ENCODE data around the gene DRICH1. TPM values are rescaled to one million over a fixed set of nuclear protein-coding genes. Genes with fewer than 3 reads are reported as not detected.
"Not testable (repeated sequence)": the region's sequence is repeated elsewhere in the genome, so short reads cannot be mapped to it uniquely, and the experiment has no call there.

Gene DRICH1
- total RNA-seq, 1 donor, result 0.36 TPM

DNA sequence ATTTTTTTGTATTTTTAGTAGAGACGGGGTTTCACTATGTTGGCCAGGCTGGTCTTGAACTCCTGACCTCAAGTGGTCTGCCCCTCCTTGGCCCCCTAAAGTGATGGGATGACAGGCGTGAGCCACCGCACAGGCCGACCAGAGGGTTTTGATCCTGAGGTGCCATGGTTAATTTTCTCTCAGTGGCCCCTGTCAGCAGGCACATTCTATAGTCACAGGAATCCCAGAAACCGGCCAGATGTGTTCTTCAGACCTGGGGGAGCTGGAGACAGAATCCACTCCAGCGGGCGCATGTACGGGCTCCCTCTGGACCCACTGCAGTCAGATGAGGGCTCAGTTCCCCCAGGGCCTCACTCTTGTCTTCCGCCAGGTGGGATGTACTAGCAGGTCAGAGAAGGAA is 69.0 kb downstream of the DRICH1 start:
- H3K4me3 ChIP-seq (ENCODE audit: insufficient read depth, low read length), result no peak overlapping the region
- no peaks in the 10 kb centered on the region for H3K36me3 ChIP-seq (ENCODE audit: insufficient read depth, low read length)
- DNase-seq (ENCODE audit: insufficient read length, low spot score, missing footprints), result peak; percentile 87
- no peaks in the 10 kb centered on the region for H3K79me2 ChIP-seq (ENCODE audit: insufficient read depth, low read length)
- TF ChIP-seq, protein P1, sequence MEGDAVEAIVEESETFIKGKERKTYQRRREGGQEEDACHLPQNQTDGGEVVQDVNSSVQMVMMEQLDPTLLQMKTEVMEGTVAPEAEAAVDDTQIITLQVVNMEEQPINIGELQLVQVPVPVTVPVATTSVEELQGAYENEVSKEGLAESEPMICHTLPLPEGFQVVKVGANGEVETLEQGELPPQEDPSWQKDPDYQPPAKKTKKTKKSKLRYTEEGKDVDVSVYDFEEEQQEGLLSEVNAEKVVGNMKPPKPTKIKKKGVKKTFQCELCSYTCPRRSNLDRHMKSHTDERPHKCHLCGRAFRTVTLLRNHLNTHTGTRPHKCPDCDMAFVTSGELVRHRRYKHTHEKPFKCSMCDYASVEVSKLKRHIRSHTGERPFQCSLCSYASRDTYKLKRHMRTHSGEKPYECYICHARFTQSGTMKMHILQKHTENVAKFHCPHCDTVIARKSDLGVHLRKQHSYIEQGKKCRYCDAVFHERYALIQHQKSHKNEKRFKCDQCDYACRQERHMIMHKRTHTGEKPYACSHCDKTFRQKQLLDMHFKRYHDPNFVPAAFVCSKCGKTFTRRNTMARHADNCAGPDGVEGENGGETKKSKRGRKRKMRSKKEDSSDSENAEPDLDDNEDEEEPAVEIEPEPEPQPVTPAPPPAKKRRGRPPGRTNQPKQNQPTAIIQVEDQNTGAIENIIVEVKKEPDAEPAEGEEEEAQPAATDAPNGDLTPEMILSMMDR (IDR thresholded peaks at IDR 0.05; ENCODE audit: extremely low read depth, low read depth, low read length), result no peak
- H3K4me2 ChIP-seq (ENCODE audit: insufficient read depth, low read length), result no peak overlapping the region
- H3K9me3 ChIP-seq (ENCODE audit: low read depth, low read length), result no peaks in the 10 kb centered on the region
- no peak overlapping the region for H2AFZ ChIP-seq (ENCODE audit: low read length)
- no peaks in the 10 kb centered on the region for H3K4me1 ChIP-seq (ENCODE audit: insufficient read depth, low read length)
- no peaks in the 10 kb centered on the region for H4K20me1 ChIP-seq (ENCODE audit: insufficient read depth, low read length)
- no peak overlapping the region for H3K27ac ChIP-seq (ENCODE audit: low read depth, low read length)
- H3K27me3 ChIP-seq (ENCODE audit: insufficient read depth, low read length), result peaks cover 21% of the 10 kb centered on the region

DNA sequence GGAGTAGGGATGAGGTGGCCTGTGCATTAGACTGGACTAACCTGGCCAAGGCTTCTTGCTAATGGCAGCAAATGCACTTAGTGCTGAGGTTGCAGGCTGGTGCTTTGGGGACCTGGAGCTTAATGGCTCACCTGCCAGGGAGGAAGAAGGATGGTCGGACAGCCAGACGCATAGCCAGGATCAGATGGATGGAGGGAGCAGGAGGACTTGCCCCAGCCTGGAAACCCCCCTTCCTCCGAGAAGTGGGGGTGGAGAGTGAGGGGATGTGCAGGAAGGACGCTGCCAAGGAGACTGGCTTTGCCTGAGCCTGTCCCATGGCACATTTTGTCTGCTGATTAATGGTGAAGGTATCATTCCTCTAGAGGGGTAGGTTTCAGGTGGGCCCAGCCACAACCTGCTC is 69.9 kb downstream of the DRICH1 start:
- Histone ChIP-seq H3K27ac (ENCODE audit: low read depth, low read length) (no peak overlapping the region), H3K36me3 (ENCODE audit: insufficient read depth, low read length) (no peaks in the 10 kb centered on the region), H3K79me2 (ENCODE audit: insufficient read depth, low read length) (no peaks in the 10 kb centered on the region), H2AFZ (ENCODE audit: low read length) (no peak overlapping the region), H3K4me1 (ENCODE audit: insufficient read depth, low read length) (no peaks in the 10 kb centered on the region), H3K9me3 (ENCODE audit: low read depth, low read length) (no peaks in the 10 kb centered on the region), H4K20me1 (ENCODE audit: insufficient read depth, low read length) (no peaks in the 10 kb centered on the region), H3K27me3 (ENCODE audit: insufficient read depth, low read length) (peaks cover 19% of the 10 kb centered on the region), H3K4me3 (ENCODE audit: insufficient read depth, low read length) (no peak overlapping the region), H3K4me2 (ENCODE audit: insufficient read depth, low read length) (no peak overlapping the region)
- TF ChIP-seq, protein P1 (IDR thresholded peaks at IDR 0.05; ENCODE audit: extremely low read depth, low read depth, low read length), result no peak
- DNase-seq (ENCODE audit: insufficient read length, low spot score, missing footprints), result no peak

- not testable (repeated sequence) for H4K20me1 ChIP-seq (ENCODE audit: insufficient read depth, low read length); H3K4me3 ChIP-seq (ENCODE audit: insufficient read depth, low read length); H3K9me3 ChIP-seq (ENCODE audit: low read depth, low read length); H3K4me2 ChIP-seq (ENCODE audit: insufficient read depth, low read length); H3K27ac ChIP-seq (ENCODE audit: low read depth, low read length); H2AFZ ChIP-seq (ENCODE audit: low read length); H3K79me2 ChIP-seq (ENCODE audit: insufficient read depth, low read length); H3K36me3 ChIP-seq (ENCODE audit: insufficient read depth, low read length); H3K4me1 ChIP-seq (ENCODE audit: insufficient read depth, low read length)
- peak; percentile 21 for DNase-seq (ENCODE audit: insufficient read length, low spot score, missing footprints)
- peaks cover 12% of the 10 kb centered on the region for H3K27me3 ChIP-seq (ENCODE audit: insufficient read depth, low read length)
Measured at GRCh38 chr22:23561025-23561510, 71.1 kb downstream of the DRICH1 start.

GRCh38 chr22:23560215-23560614 is 71.9 kb downstream of the DRICH1 start:
- H3K27me3 ChIP-seq (ENCODE audit: insufficient read depth, low read length); DNase-seq (ENCODE audit: insufficient read length, low spot score, missing footprints); H3K36me3 ChIP-seq (ENCODE audit: insufficient read depth, low read length); H3K4me3 ChIP-seq (ENCODE audit: insufficient read depth, low read length); H3K9me3 ChIP-seq (ENCODE audit: low read depth, low read length); H3K79me2 ChIP-seq (ENCODE audit: insufficient read depth, low read length); H3K4me2 ChIP-seq (ENCODE audit: insufficient read depth, low read length); H3K27ac ChIP-seq (ENCODE audit: low read depth, low read length); H2AFZ ChIP-seq (ENCODE audit: low read length); H4K20me1 ChIP-seq (ENCODE audit: insufficient read depth, low read length); H3K4me1 ChIP-seq (ENCODE audit: insufficient read depth, low read length): not testable (repeated sequence)

Small RNA genes within 50 kb of the gene (small RNA-seq; reads per million reads assigned to genes)
- gene AP000346.3, result not detected

Other genes starting within 250 kb of the DRICH1 start
- gene IGLL1, start 52.0 kb downstream of the DRICH1 start, total RNA-seq, result not detected in 2 replicates
- not detected in 2 replicates for gene RGL4, start 58.7 kb upstream of the DRICH1 start, total RNA-seq
- 6.5 and 7.4 TPM in 2 replicates for gene ZNF70, start 118.8 kb upstream of the DRICH1 start, total RNA-seq
- gene VPREB3, start 122.1 kb upstream of the DRICH1 start, total RNA-seq, result not detected in 2 replicates
- gene C22orf15, start 130.7 kb upstream of the DRICH1 start, total RNA-seq, result 0.72 and 0.88 TPM in 2 replicates
- 0.88 and 1.1 TPM in 2 replicates for gene CHCHD10, start 135.7 kb upstream of the DRICH1 start, total RNA-seq
- 23.5 and 41.3 TPM in 2 replicates for gene MMP11, start 140.5 kb upstream of the DRICH1 start, total RNA-seq
- gene SMARCB1, start 154.6 kb upstream of the DRICH1 start, total RNA-seq, result 49.2 and 51.3 TPM in 2 replicates
- 0.36 and 0.59 TPM in 2 replicates for gene DERL3, start 206.7 kb upstream of the DRICH1 start, total RNA-seq
- gene SLC2A11, start 225.6 kb upstream of the DRICH1 start, total RNA-seq, result 14.1 and 20.9 TPM in 2 replicates

Data from osteoblast (primary cell).